NCI-H1436 (cell line): Measurements from ENCODE around the gene GRK6.
"Not testable (repeated sequence)": the region's sequence is repeated elsewhere in the genome, so short reads cannot be mapped to it uniquely, and the experiment has no call there.

Experiments used
- DNase-seq: peaks from one replicate; lab custom pipeline; 2025; lab: John Stamatoyannopoulos, UW

The GRK6 gene

GRCh38 chr5:177397875-177398390 is 28.5 kb upstream of the GRK6 start:
- no peak for DNase-seq

DNA sequence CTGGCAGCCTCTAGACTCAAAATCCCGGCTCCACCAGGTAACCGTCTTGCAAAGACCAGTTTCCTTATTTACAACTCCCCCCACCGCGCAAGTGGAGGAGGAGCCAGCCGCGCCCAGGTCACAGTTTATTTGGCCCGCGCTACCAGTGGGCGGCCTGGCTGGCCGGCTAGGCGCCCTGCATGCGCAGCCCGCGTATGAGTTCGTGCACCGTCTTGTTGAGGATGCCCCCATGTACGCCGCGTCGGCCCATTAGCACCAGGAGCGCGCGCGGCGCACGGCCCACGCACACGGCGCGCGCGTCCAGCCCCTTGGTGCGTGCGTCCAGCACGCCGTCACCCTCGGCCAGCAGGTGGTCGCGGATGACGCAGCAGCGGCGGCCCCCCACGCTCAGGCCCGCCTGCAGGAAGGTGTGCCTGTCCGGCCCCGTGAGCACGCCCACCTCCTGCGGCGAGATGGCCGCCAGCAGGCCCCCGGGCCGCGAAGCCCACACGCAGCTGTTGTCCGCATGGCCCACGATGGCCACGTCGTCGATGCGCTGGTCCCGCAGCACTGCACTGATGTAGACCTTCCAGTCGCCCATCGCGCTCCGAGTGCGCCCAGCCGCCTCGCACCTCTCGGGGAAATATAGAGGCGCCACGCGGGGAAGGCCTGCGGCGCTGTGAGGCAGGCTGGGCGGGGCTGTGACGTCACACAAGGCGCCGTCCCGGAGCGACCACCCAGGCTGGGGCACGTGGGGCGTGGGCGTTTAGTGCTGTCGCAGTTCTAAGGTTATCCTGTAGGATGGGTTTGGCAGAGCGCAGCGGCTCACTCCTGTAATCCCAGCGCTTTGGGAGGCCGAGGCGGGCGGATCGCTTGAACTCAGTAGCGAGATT is 26.2 kb upstream of the GRK6 start, which contains the start of gene PFN3:
TSS of gene PFN3 (minus strand) at position 665 of the 872 bp plus-strand sequence. CDS start at position 580, 85 bp downstream.
- no peak for DNase-seq

GRCh38 chr5:177402271-177403043 is 24.0 kb upstream of the GRK6 start:
- DNase-seq, result peak; percentile 67

DNA sequence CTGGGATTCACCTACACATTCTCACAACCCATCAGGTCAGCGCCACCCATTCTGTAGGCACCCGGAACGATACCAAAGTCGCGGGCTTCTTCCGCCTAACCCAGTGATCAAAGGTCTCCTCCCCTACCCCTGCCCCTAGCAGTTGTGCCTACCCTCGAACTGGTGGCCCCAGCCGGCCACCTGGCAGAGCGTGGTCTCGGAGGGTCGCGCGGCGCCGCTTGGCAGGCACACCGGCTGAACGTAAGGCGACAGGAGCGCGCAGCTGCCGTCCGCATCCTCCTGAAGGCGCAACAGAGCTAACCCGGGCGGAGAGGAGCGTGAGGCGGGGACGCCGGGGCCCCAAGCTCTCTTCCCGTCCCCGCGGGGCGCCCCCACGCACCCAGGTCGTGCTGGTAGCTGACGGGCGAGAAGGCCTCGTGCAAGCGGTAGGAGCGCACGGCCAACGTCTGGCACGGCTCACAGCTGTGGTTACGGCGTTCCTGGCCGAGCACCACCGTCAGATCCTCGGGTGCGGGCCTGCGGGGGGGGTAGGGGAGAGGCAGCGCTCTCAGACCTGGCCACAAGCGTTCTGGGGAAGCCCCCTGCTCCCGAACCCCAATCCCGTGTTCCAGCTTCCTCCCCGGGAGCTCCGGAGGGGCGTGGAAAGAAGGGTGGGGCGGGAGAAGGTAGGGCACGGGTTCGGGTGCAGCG is 23.2 kb upstream of the GRK6 start:
- no peak for DNase-seq

DNA sequence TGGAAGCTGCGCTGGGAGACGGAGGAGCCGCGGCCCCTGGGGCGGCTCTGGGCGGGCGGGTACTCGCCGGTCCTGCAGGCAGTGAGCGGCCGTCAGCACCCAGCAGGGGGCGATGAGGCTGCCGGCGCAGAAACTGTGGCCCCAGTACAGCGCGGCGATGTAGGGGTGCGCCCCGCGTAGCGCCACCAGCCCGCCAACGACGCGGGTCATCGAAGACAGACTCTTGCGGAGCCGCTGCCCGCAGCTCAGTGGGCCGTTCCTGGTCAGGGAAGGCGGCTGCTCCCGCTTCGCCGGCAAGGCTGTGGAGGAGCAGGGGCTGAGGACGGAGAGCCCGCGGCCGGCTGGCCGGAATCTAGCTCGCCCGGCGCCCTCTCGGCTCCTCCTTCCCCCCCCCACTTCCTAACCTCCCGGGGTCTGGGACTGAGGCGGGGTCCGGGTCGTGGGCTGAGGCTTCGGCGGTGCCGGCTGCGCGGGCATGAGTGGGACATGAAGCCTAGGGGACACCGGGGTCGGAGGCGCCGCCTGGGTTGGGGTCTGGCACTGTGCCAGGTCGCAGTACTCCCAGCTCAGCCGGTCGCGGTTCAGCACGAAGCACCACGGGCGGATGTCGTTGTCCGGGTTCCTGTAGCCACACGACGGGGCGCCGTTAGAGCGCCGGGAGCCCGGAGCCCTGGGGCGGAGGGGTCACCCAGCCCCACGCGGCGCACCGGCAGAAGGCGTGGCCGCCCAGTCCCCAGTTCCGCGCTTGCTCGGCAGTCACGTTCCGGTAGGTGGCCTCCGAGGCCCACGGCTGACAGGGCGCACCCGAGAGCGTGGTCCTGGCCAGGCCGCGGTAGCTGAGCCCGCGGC is 22.5 kb upstream of the GRK6 start:
- DNase-seq, result peak; percentile 53

GRCh38 chr5:177404641-177405179 is 21.8 kb upstream of the GRK6 start:
- no peak for DNase-seq

GRCh38 chr5:177405312-177405711 is 21.2 kb upstream of the GRK6 start:
- no peak for DNase-seq

- no peak for DNase-seq
Observed at GRCh38 chr5:177405805-177406204, 20.7 kb upstream of the GRK6 start.

GRCh38 chr5:177409043-177409801 is 17.3 kb upstream of the GRK6 start, which contains the start of gene F12:
Gene F12 (minus strand): TSS chr5:177409564. CDS start chr5:177409527, 37 bp downstream.
- DNase-seq, result no peak

DNA sequence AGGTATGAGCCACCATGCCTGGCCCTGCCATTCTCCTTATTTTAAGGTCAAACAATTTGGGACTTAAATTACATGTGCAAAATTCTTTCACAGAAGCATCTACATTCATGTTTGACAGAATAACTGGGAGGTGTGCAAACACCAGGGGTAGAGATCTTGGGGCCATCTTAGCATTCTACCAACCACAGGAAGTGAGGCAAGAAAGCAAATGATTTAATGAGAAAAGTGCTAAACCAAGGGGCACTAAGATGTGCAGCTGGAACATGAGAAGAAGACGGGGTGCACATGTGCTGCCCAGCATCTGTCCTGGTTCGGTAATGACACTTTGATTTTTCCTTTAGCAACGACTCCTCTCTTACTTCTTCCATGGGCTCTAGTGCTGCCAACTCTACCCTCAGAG is 15.9 kb upstream of the GRK6 start:
- DNase-seq, result no peak

DNA sequence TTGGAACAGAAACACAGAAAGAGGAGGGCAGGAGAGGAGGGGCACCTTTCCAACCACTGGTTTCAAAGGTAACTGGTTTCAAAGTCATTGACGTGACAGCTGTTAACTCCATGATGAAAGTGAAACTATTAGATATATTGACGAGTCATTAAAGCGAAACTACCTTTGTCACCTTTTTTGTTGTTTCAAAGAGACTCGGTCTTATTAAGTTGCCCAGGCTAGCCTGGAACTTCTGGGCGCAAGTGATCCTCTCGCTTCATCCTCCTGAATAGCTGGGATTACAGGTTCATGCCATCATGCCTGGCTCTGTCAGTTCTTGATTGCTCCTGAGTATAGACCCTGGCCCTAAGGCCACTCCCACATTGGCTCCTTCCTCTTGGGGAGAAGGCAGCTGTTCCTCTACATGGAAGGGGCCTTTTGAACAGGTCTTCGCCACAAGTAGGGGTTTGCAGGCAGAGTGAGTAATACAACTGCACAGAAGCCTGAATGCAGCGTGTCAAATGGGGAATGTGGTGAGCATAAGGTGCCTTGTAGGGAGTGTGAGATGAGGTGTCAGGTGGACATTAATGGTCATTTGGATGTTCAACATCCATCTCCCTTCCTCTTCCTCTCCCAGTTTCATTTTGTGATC is 13.8 kb upstream of the GRK6 start:
- DNase-seq, result no peak

- no peak for DNase-seq
Observed at GRCh38 chr5:177414481-177414880, 12.0 kb upstream of the GRK6 start.

DNA sequence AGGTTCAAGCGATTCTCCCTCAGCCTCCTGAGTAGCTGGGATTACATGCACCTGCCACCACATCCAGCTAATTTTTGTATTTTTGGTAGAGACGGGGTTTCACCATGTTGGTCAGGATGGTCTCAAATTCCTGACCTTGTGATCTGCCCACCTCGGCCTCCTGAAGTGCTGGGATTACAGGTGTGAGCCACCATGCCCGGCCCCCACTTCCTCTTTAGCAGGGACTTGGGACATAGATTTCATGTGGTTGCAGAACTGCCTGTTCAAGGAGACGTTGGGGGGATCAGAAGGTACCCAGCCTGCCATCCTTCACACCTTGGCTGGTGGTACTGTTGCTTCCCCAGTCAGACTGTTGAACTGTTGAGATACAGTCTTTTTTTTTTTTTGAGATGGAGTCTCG is 9.4 kb upstream of the GRK6 start:
- not testable (repeated sequence) for DNase-seq

DNA sequence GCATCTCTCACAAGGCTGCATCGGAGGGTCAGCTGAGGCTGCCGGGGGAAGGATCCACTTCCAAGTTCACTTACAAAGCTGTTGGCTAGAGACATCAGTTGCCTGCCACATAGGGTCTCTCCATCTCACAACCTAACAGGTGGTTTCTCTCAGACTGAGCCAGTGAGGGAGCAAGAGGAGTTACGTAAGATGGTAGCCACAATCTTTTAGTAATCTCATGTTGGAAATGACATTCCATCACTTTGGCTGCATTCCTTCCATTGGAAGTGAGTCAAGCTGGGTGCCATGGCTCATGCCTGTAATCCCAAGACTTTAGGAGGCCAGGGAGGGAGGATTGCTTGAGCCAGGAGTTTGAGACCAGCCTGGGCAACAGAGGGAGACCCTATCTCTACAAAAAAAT is 7.4 kb upstream of the GRK6 start:
- no peak for DNase-seq

DNA sequence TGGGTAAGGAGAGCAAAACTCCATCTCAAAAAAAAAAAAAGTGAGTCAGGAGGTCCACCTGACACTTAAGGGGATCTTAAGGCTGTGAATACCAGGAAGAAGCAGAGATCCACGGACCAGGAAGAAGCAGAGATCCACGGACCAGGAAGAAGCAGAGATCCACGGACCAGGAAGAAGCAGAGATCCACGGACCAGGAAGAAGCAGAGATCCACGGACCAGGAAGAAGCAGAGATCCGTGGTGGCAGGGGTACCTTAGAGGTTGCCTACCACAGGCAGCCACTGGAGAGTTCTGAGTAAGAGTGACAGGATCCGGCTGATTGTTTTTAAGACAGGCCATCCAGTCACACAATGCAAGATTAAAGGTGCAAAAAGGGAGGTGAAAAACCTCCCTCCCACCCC is 6.0 kb upstream of the GRK6 start:
- DNase-seq, result not testable (repeated sequence)

DNA sequence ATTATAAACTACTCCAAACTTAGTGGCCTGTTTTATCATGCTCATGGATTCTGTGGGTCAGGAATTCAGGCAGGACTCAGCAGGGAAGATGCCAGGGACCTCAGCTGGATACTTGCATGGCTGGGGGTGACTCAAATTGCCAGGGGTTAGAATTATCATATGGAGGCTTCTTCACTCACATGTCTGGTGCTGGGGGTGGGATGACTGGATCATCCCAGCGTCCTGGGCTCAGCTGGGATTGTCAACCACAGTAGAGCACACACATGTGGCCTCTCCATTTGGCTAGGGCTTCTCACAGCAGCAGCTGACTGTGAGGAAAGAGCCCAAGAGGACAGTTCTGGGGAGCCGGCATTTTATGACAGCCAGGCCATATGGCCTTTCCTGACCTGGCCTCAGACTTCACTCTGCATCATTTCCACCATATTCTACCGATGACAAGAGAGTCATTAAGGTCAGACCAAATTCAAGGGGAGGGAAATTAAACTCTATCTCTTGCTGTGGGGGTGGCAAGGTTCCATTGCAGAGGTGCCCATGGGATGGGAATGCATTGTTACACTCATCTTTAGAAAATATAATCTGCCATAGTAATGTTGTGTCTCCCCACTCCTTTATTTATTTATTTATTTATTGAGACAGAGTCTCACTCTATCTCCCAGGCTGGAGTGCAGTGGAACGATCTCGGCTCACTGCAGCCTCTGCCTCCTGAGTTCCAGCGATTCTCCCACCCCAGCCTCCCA is 5.2 kb upstream of the GRK6 start:
- no peak for DNase-seq

- no peak for DNase-seq
Observed at GRCh38 chr5:177423671-177424070, 2.8 kb upstream of the GRK6 start.

DNA sequence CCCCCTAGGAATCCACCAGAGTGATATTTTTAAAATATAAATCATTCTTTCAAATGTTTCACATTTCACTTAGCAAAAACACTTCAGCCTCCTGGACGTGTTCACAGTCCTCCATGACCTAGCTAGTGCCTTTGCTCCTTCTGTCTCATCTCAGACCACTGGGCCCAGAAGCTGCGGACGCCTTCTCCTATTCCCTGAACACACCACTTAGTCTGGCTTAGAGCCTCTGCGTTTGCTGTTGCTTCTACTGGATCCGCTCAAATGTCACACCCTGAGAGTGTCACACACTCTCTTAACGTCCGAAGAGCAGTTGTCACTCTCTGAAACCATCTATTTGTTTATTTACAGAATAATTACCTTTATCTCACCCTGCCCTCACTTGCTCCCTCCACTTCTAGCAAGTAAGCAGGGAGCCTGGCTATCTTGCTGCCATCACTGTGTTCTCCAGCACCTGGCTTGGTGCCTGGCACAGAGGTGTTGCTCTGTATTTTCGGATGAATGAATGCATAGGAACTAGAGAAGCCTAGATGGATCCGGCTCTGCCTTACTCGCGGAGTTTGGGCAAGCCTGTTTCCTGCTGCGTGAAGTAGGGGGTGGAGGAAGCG is 1.2 kb upstream of the GRK6 start:
- no peak for DNase-seq
